GM12872 (cell line): ENCODE measurements around the gene PNLIPRP2.

Source experiments
- CTCF ChIP-seq: IDR thresholded peaks from 3 replicates; pipeline ENCODE4 v1.5.1; 2011; ENCODE audit warnings: low read depth, mild to moderate bottlenecking, low read length, moderate library complexity; ENCODE audit not compliant: insufficient read depth

The PNLIPRP2 gene

GRCh38 chr10:116668018-116668417, 47.3 kb downstream of the PNLIPRP2 start:
- TF ChIP-seq CTCF, result no peak

GRCh38 chr10:116668446-116668845, 47.7 kb downstream of the PNLIPRP2 start:
- TF ChIP-seq CTCF, result no peak

DNA sequence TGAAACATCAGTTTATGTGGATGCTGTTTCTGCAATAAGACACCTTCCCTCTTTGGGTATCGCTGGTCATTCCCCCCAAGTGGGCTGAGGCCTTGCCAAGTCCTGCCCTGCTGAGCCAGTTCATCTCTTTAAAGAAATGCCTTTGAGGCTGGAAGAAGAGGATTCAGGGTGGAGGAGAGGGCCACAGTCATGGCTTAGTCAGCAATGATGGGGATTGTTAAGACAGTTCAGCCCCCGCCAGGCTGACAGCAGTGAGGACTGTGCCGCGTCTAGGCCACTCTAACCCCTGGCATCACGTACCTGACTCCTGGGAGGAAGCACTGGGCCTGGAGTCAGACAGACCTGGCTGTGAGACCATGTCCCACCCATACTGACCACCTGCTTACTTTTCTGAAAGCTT, 48.3 kb downstream of the PNLIPRP2 start:
- TF ChIP-seq CTCF, result no peak

- TF ChIP-seq CTCF, result no peak
Measured at GRCh38 chr10:116669832-116670644, 49.3 kb downstream of the PNLIPRP2 start.

DNA sequence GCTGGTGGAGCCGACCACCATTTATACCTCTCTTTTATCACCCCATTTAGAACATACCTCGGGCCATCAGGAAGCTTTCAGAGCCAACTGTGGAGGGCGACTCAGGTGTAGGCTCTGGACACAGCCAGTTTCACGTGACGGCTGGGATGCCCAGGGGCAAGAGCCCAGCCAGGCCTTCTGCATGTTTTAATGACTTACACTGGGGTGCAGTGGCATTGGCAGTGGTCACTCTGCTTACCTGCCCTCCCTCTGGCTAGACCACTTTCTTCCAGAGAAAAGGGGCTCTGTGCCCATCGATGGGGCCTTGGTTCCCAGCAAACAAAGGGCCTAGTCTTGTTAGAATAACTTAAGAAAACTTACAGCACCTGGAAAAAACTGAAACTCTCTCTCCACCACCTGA, 50.0 kb downstream of the PNLIPRP2 start:
- TF ChIP-seq CTCF, result no peak

DNA sequence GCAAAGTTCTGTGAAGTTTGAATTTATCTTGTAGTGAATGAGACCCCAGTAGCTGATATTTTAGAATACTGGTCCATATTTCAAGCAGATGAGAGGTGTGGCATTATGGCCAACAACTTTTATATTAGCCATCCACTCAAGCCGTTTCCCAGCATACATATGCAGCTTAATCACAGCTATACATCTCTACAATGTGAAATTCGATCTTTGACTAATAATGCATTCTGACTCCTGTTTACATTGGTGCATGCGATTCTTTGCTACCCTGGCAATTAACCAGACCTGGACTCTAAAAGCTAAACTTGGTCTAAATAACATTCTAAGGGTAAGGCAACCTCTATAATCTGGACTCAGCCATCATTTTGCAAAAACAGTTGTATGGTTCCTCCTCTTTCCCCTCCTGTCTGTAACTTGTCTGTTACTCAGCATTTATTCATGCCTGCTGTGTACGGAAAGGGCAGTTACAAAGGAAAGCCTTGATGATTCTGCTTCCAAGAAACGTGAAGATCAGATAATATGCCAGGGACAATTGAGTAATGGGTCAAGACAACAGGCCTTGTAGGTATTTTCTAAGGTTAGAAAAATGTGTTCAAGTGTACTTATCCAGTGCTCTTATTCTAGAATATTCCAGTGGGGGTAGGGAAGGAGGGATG, 50.6 kb downstream of the PNLIPRP2 start:
- no peak for TF ChIP-seq CTCF

DNA sequence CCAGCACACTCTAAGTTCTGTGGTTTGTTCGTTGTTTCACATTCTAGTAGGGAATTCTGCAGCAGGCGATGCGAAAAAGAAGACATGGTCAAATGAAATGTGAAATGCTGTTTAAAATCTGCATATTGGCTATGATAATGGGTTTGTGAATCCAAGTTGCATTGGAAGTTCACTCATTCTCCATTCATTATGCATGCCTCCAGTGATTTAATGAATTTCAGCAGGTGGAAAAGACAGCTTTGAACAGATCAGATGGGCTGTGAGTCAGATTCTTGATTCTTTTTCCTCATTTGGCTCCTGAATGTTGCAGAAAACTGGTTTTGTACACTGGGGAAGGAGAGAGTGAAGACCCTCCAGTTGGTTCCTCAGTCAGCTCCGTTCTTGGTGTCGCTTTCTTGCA, 52.1 kb downstream of the PNLIPRP2 start:
- no peak for TF ChIP-seq CTCF
